ENCODE data around the gene BRPF1.

BRPF1 gene

DNA sequence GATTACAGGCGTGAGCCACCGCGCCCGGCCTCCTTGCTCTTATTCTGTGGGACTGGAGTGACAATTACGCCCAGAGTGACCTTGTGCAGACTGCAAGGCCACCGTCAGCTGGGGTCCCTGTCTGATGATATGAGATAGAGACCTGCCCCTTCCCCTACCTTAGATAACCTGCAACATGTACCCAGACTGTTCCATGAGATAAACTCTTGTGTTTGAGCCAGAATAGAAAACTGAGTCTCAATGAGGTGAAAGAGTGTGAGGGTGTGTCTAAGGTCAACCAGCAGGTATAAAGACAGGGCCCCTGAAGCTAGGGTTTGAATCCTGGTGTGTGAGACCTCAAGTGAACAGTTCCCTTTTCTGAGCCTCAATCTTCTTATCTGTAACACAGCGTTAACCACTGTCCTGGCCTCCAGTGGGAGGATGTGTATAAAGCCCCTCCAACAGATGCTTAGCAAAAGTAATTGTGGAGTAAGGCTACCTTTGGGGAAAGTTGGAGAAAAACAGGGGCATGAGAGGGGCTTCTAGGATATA, 54.7 kb downstream of the BRPF1 start:
- no peak overlapping the region for H3K4me3 ChIP-seq (ENCODE audit: low read depth, low read length)
- TF ChIP-seq, protein P1, sequence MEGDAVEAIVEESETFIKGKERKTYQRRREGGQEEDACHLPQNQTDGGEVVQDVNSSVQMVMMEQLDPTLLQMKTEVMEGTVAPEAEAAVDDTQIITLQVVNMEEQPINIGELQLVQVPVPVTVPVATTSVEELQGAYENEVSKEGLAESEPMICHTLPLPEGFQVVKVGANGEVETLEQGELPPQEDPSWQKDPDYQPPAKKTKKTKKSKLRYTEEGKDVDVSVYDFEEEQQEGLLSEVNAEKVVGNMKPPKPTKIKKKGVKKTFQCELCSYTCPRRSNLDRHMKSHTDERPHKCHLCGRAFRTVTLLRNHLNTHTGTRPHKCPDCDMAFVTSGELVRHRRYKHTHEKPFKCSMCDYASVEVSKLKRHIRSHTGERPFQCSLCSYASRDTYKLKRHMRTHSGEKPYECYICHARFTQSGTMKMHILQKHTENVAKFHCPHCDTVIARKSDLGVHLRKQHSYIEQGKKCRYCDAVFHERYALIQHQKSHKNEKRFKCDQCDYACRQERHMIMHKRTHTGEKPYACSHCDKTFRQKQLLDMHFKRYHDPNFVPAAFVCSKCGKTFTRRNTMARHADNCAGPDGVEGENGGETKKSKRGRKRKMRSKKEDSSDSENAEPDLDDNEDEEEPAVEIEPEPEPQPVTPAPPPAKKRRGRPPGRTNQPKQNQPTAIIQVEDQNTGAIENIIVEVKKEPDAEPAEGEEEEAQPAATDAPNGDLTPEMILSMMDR (IDR thresholded peaks at IDR 0.05; ENCODE audit: borderline replicate concordance, insufficient read depth, low read depth, low read length): no peak

DNA sequence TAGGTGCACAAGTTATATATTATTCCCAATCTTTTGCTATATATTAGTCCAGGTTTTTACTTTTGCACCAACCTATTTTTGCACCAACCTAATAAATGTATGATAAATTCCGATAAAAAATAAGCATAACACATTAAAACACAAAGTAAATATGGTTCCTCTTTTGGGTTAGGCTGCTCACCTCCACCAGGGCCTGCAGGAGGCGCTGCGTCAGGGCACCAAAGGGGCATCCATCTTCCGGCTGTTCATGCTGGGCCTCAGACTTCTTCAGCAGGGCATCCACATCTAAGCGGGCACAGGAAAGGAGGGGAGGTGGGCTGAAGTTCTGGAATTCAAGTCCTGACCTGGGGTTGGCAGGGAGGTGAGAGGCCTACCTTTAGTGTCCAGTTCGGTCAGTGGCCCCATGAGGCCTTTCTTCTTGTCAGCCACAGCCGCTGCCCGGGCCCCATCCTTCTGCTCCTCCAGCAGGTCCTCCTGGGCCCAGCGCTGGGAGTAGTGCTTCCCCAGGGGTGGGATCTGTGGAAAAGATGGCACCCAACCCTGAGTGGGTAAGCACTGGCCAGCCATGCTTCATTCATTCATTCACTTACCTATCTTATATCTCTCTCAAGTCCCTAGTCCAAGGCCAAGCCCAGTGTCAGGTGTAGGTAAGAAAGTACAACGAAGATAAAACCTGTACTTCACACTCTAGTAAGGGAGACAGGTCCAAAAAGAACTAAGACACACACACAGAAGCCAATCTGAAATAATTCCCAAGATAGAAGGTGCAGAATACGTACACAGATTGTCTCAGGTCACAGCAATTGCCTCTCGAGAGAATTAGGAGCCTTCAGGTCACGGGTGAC, 55.5 kb downstream of the BRPF1 start:
- TF ChIP-seq, protein P1 (IDR thresholded peaks at IDR 0.05; ENCODE audit: borderline replicate concordance, insufficient read depth, low read depth, low read length): peak; percentile 65

DNA sequence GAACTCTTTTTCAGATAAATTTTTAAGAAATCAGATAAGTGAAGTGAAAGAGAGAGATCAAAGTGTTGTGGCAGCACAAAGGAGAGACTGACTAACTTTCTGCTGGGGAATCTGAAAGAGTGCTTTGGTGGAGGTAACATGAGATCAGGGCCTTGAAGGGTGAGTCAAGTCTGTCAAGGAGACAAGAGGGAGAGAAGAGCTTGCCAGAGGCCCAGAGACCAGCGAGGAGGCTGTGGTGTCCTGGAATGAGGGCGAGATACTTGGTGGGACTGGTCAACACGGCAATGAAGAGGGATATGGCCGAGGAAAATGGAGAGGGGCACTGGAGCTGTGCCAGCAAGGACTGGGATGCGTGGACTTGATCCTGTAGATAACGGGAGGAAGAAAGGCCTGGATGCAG, 56.2 kb downstream of the BRPF1 start:
- TF ChIP-seq, protein P1 (IDR thresholded peaks at IDR 0.05; ENCODE audit: borderline replicate concordance, insufficient read depth, low read depth, low read length): no peak
- no peak overlapping the region for H3K4me3 ChIP-seq (ENCODE audit: low read depth, low read length)

More for the DNA sequence above, 55.5 kb downstream of the BRPF1 start:
- no peak overlapping the region for H3K4me3 ChIP-seq (ENCODE audit: low read depth, low read length)

DNA sequence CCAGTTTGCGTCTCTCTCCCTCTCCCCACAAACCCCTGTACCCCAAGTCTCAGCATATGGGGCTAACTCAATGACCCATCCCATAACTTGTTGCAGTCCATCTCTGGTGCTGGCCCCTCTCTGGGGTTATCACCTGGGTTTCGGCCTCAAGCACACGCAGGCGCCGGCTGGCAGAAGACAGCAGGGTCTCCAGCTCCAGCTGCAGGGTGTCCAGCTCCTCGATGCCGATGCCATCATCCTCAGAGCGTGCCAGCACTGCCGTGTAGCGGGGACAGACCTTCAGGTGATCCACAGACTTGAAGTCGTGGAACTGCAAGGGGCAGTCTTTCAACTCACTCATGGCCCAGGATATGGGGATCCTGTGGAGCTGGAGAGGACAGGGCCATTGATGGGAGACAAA, 59.6 kb downstream of the BRPF1 start:
- peak overlapping the region; percentile 84 for H3K4me3 ChIP-seq (ENCODE audit: low read depth, low read length)
- TF ChIP-seq, protein P1 (IDR thresholded peaks at IDR 0.05; ENCODE audit: borderline replicate concordance, insufficient read depth, low read depth, low read length): no peak

DNA sequence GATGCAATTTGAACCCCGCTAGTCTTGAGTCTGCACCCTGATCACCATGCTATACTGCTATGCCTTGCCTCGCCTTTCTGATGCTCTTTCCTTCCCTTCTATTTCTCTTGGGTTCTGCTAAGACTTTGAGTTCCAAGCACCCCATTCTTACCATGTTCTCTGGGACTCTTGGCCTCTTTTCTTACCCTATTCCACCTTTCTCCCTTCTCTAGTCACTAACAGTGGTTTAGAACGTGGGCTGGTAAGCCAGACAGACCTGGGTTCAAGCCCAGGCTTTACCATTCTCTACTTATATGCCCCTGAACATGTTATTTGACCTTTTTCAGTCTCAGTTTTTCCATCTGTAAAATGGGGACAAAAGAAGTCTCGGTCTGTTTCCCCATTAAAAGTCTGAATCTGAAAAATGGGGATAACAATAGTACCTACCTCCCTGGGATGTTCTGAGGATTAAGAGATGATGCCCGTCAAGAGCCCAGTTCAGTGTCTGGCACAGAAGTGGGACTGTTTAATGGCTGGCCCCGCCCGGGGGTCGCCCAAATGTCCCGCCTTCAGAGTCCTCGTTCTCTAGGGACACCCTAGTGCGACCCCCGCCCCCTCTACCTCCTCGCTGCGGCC, 60.4 kb downstream of the BRPF1 start:
- H3K4me3 ChIP-seq (ENCODE audit: low read depth, low read length): peak overlapping the region; percentile 84
- TF ChIP-seq, protein P1 (IDR thresholded peaks at IDR 0.05; ENCODE audit: borderline replicate concordance, insufficient read depth, low read depth, low read length): no peak

DNA sequence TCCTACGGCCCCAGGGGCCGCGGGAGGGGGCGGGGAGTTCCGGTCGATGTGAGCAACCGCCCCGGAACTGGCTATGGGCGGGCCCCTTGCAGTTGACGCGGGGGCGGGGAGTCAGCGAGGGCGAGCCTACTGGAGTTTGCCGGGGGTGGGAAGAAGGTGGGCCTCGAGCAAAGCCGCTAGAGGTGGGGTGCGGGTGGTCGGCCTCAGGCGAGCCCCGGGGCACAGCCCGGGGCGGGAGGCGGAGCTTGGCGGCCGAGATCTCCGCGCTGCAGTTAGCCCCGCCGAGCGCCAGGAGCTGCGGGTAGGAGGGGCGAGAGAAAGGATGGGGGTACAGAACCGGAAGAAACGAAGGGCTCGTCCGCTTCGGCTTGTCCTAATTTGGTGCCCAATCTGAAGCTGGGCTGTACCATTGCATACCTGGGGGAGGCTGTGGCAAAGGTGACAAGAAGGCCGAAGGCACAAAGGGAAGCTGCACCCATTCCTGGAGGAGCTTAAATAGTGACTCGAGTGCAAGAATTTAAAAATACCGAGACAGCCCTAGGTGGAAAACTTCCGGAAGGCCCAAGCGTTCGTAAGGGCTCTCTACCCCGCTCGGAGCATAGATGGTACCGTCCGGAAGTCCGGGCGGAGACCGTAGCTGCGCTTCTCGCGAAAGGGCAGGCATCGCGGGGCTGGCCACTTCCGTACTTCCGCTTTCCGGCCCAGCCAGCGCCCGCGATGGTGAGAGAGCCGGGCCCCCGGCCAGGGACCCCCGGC, 61.0 kb downstream of the BRPF1 start, which contains the start of the genes ARPC4 and TADA3:
Gene ARPC4 (plus strand): TSS at position 678 of the 756 bp plus-strand sequence. CDS start 40 bp downstream, at position 718.
Gene TADA3 (minus strand): TSS at position 69 of the 756 bp plus-strand sequence. CDS start 1,007 bp downstream, outside the sequence.
- H3K4me3 ChIP-seq (ENCODE audit: low read depth, low read length): peak within 1 kb of the TSS; percentile 84
- TF ChIP-seq, protein P1 (IDR thresholded peaks at IDR 0.05; ENCODE audit: borderline replicate concordance, insufficient read depth, low read depth, low read length): no peak

Measured in GM12875 (cell line).